HepG2 (cell line): ENCODE data around the gene LITAFD. TPM values are rescaled to one million over a fixed set of nuclear protein-coding genes. Genes with fewer than 3 reads are reported as not detected.

Source experiments
- HIVEP1 ChIP-seq: sonication (generic); formaldehyde crosslinking; IDR thresholded peaks from 2 replicates; pipeline ENCODE4 v1.4.0; 2020; ENCODE audit warnings: mild to moderate bottlenecking, missing genetic modification reagents
- JUND ChIP-seq: sonication (generic); formaldehyde crosslinking; IDR thresholded peaks from 2 replicates; pipeline ENCODE4 v1.8.0; 2022; ENCODE audit warnings: mild to moderate bottlenecking, missing genetic modification reagents
- MAZ ChIP-seq, 2 experiments: sonication (generic) in 1 of 2; formaldehyde crosslinking in 1 of 2; IDR thresholded peaks; 2 replicates each; pipeline versions ENCODE4 v1.5.0 to v1.6.1; 2012 to 2020; ENCODE audit warnings: low read depth in 2 of 2, mild to moderate bottlenecking in 2 of 2, borderline replicate concordance in 1 of 2, improper control_type of control experiment in 1 of 2, low read length in 1 of 2, missing genetic modification reagents in 1 of 2, moderate library complexity in 1 of 2
- MEIS1 ChIP-seq: sonication (generic); formaldehyde crosslinking; IDR thresholded peaks from 2 replicates; pipeline ENCODE4 v1.9.0; 2021; ENCODE audit warnings: mild to moderate bottlenecking, missing genetic modification reagents, moderate library complexity, borderline replicate concordance
- MYPOP ChIP-seq: sonication (generic); formaldehyde crosslinking; IDR thresholded peaks from 2 replicates; pipeline ENCODE4 v1.8.1; 2023; ENCODE audit warnings: mild to moderate bottlenecking, moderate library complexity, missing genetic modification reagents
- RBM22 ChIP-seq: fragments of 200-400 bp; formaldehyde crosslinking; optimal IDR thresholded peaks from 2 replicates; pipeline ENCODE3; 2017; ENCODE audit warnings: mild to moderate bottlenecking, low read length, moderate library complexity
- SAFB2 ChIP-seq: sonication (generic); formaldehyde crosslinking; IDR thresholded peaks from 2 replicates; pipeline ENCODE4 v1.5.1; 2020; ENCODE audit warnings: missing genetic modification reagents, low read depth, mild to moderate bottlenecking, borderline replicate concordance
- THAP9 ChIP-seq: sonication (generic); formaldehyde crosslinking; IDR thresholded peaks from 2 replicates; pipeline ENCODE4; 2020; ENCODE audit warnings: missing genetic modification reagents, mild to moderate bottlenecking, borderline replicate concordance
- THRA ChIP-seq: sonication (generic); formaldehyde crosslinking; IDR thresholded peaks from 2 replicates; pipeline ENCODE4 v1.4.0; 2020; ENCODE audit warnings: missing genetic modification reagents, borderline replicate concordance
- ZMYM4 ChIP-seq: sonication (generic); formaldehyde crosslinking; IDR thresholded peaks from 2 replicates; pipeline ENCODE4 v1.8.1; 2023; ENCODE audit warnings: mild to moderate bottlenecking, missing genetic modification reagents
- ZNF451 ChIP-seq: sonication (generic); formaldehyde crosslinking; IDR thresholded peaks from 2 replicates; pipeline ENCODE4 v1.5.0; 2020; ENCODE audit warnings: mild to moderate bottlenecking, missing genetic modification reagents
- ZNF780A ChIP-seq: sonication (generic); formaldehyde crosslinking; IDR thresholded peaks from 2 replicates; pipeline ENCODE4 v1.8.0; 2022; ENCODE audit warnings: mild to moderate bottlenecking, missing genetic modification reagents, moderate library complexity
- polyA plus RNA-seq, 8 experiments: library from polyadenylated mRNA; depleted of rRNA in 3 of 8; stranded (reverse) in 7 of 8; unstranded in 1 of 8; fragments of >200 nt; fragmentation: Illumina TruSeq in 4 of 8; extraction: Trizol in 4 of 8; gene quantifications; 2 replicates each; pipeline versions ENCODE4 v1.2.1 to v1.2.3, GENCODE V29; 2011 to 2016; ENCODE audit warnings: low read depth in 4 of 8, missing spikeins in 1 of 8, mixed read lengths in 1 of 8; ENCODE audit not compliant: insufficient read depth in 1 of 8
- total RNA-seq, 5 experiments: library from RNA; depleted of rRNA; stranded (reverse); fragments of >200 nt; fragmentation: Illumina TruSeq; extraction: Trizol; gene quantifications; 2 replicates each; pipeline ENCODE4 v1.2.3, GENCODE V29; 2016; ENCODE audit warnings: low read depth in 1 of 5

The LITAFD gene
- total and polyA plus RNA-seq, 2 of the 13 experiments (the other 11 are each of a cell fraction or from before 2014, with no cell fraction given), result not detected

- 0 out of 2 replicates have a peak, but pooled peaks have one; percentile 4 for TF ChIP-seq MYPOP (CRISPR knock-in tag)
- TF ChIP-seq ZNF451 (CRISPR knock-in tag), result 0 out of 2 replicates have a peak, but pooled peaks have one; percentile 12
- no peak for TF ChIP-seq MAZ (IDR thresholded peaks at IDR 0.05; ENCODE audit: borderline replicate concordance, low read depth, low read length)
- 0 out of 2 replicates have a peak, but pooled peaks have one; percentile 0 for TF ChIP-seq MAZ (CRISPR knock-in tag; IDR thresholded peaks at IDR 0.05; ENCODE audit: low read depth)
- peak; percentile 23; the same call in 1 of the 2 replicates for TF ChIP-seq SAFB2 (CRISPR knock-in tag)
- TF ChIP-seq RBM22, result peak; percentile 62
- TF ChIP-seq JUND, result 0 out of 2 replicates have a peak, but pooled peaks have one; percentile 8
- peak; percentile 33; the same call in 1 of the 2 replicates for TF ChIP-seq HIVEP1 (CRISPR knock-in tag)
- TF ChIP-seq THRA, result no peak
- no peak for TF ChIP-seq ZMYM4 (CRISPR knock-in tag)
- no peak for TF ChIP-seq MEIS1
- TF ChIP-seq THAP9 (CRISPR knock-in tag), result 0 out of 2 replicates have a peak, but pooled peaks have one; percentile 10
- peak; percentile 19; the same call in 1 of the 2 replicates for TF ChIP-seq ZNF780A (CRISPR knock-in tag)
Measured at GRCh38 chr16:8886593-8887430, 4.7 kb downstream of the LITAFD start (continued).
